ENCODE measurements around the gene DNM3. TPM values are rescaled to one million over a fixed set of nuclear protein-coding genes. Genes with fewer than 3 reads are reported as not detected.

The DNM3 gene
- total and polyA plus RNA-seq, 9 of the 15 experiments (the other 6 are each of a cell fraction or from before 2014, with no cell fraction given) = 0.08 to 0.36 (median 0.22) TPM; not detected in 1

GRCh38 chr1:172184506-172185191 is 343.4 kb downstream of the DNM3 start:
- no TSS peak for BruUV-seq (replicated peaks)
- no peaks in the 10 kb centered on the region for H3K79me2 ChIP-seq (ENCODE audit: control insufficient read depth, insufficient read depth, low read length)
- H3K4me3 ChIP-seq = no peak overlapping the region
- DNase-seq (ENCODE audit: extremely low read depth in 1 of 4, low spot score in 3 of 4) (no peak), FAIRE-seq (no peak), ATAC-seq (no peak)
- no peak overlapping the region for H3K9ac ChIP-seq (ENCODE audit: insufficient read depth in 1 of 2, low read depth in 2 of 2, low read length in 2 of 2)
- ChIA-PET POLR2A (interaction anchor here (0.6 kb wide), 1 partner anchor 965 kb away, joined by 5 read pairs; no protein-coding TSS in a partner anchor), CTCF (ENCODE audit: low intra/inter-chr PET ratio) (no interaction called here)
- no peaks in the 10 kb centered on the region for H3K4me1 ChIP-seq (replicated peaks in 1 of 2; ENCODE audit: control insufficient read depth in 2 of 2, insufficient read depth in 2 of 2, low read length in 2 of 2)
- H4K20me1 ChIP-seq (replicated peaks; ENCODE audit: control insufficient read depth, insufficient read depth, low read length) = no peaks in the 10 kb centered on the region
- intact Hi-C loops (cut with micrococcal nuclease) = no loop called here
- H2AFZ ChIP-seq (ENCODE audit: low read depth, low read length) = no peak overlapping the region
- no peak overlapping the region for H3K27ac ChIP-seq (ENCODE audit: extremely low read depth, low read depth, low read length)
- in situ Hi-C loops (cut with MboI) = no loop called here
- H3K27me3 ChIP-seq (ENCODE audit: control insufficient read depth in 2 of 2, insufficient read depth in 2 of 2, low read length in 2 of 2) = no peaks in the 10 kb centered on the region
- no peak overlapping the region for H3K4me2 ChIP-seq (ENCODE audit: insufficient read depth, low read length)
- no peak for TF ChIP-seq TAL1 (IDR thresholded peaks at IDR 0.05)
- no peak for TF ChIP-seq MEF2A (IDR thresholded peaks at IDR 0.05; ENCODE audit: control insufficient read depth, low read depth, low read length)
- no peak for TF ChIP-seq E2F3 (CRISPR knock-in tag; IDR thresholded peaks at IDR 0.05)
- TF ChIP-seq ZHX1 (conservative IDR thresholded peaks at IDR 0.05; ENCODE audit: low read length) = no peak
- no peak for TF ChIP-seq ZNF165 (CRISPR knock-in tag; IDR thresholded peaks at IDR 0.05; ENCODE audit: borderline replicate concordance)
- no peak for TF ChIP-seq ZKSCAN1 (IDR thresholded peaks at IDR 0.05; ENCODE audit: low read depth, low read length)
- no peak for TF ChIP-seq ELF4 (CRISPR knock-in tag; IDR thresholded peaks at IDR 0.05)
- TF ChIP-seq ZNF354B (CRISPR knock-in tag; IDR thresholded peaks at IDR 0.05) = no peak
- no peak for TF ChIP-seq SPI1 (IDR thresholded peaks at IDR 0.05; ENCODE audit: borderline replicate concordance, low read depth, low read length)
- TF ChIP-seq ILK (tag; IDR thresholded peaks at IDR 0.05; ENCODE audit: borderline replicate concordance, low read depth) = no peak
- TF ChIP-seq ARNT (IDR thresholded peaks at IDR 0.05) = no peak
- no peak for TF ChIP-seq SREBF1 (IDR thresholded peaks at IDR 0.05; ENCODE audit: borderline replicate concordance, low read depth, low read length)
- TF ChIP-seq SMARCA4 (IDR thresholded peaks at IDR 0.05) = no peak
- H3K36me3 ChIP-seq (ENCODE audit: control insufficient read depth, insufficient read depth, low read length) = no peaks in the 10 kb centered on the region
- WGBS (ENCODE audit: insufficient coverage, low coverage, missing lambda C conversion rate) = 1% methylated on average over 4 of the region's 4 CpGs
- H3K9me3 ChIP-seq (replicated peaks; ENCODE audit: control insufficient read depth, insufficient read depth, low read depth, low read length) = no peaks in the 10 kb centered on the region
- H3K9me1 ChIP-seq (ENCODE audit: control insufficient read depth, insufficient read depth, low read length) = no peaks in the 10 kb centered on the region
